Fibroblast of lung (primary cell): ENCODE data around the gene SURF2. TPM values are rescaled to one million over a fixed set of nuclear protein-coding genes. Genes with fewer than 3 reads are reported as not detected.

Experiments
- DNase-seq, 2 donors: peaks; one replicate each; pipeline versions ENCODE4 v3.0.0 to v3.0.0-alpha.2; 2010; ENCODE audit warnings: low read depth in 2 of 2
- H2AFZ ChIP-seq: 2 replicates; pipeline ENCODE4 v1.5.1; 2012; ENCODE audit warnings: low read length, control low read depth, inconsistent platforms
- H3K27ac ChIP-seq: 2 replicates; pipeline ENCODE4 v1.5.1; 2011; ENCODE audit warnings: low read length, control low read depth; ENCODE audit not compliant: insufficient read depth
- H3K27me3 ChIP-seq: 2 replicates; pipeline ENCODE4 v1.5.1; 2011; ENCODE audit warnings: mild to moderate bottlenecking, low read length; ENCODE audit not compliant: control insufficient read depth, insufficient read depth
- H3K36me3 ChIP-seq: 2 replicates; pipeline ENCODE4 v1.5.1; 2011; ENCODE audit warnings: low read length; ENCODE audit not compliant: control insufficient read depth, insufficient read depth
- H3K4me1 ChIP-seq: 2 replicates; pipeline ENCODE4 v1.5.1; 2011; ENCODE audit warnings: low read length; ENCODE audit not compliant: control insufficient read depth, insufficient read depth; ENCODE audit errors: extremely low read depth
- H3K4me2 ChIP-seq: 2 replicates; pipeline ENCODE4 v1.5.1; 2011; ENCODE audit warnings: low read length, control low read depth; ENCODE audit not compliant: insufficient read depth; ENCODE audit errors: extremely low read depth
- H3K4me3 ChIP-seq, 4 experiments: fragments of 200-600 bp in 1 of 4; sonication (generic) in 1 of 4; replicated peaks in 1 of 4; 2 replicates each; pipeline ENCODE4 v1.5.1; 2011 to 2016; ENCODE audit warnings: low read length in 4 of 4, low read depth in 3 of 4, mild to moderate bottlenecking in 3 of 4, control low read depth in 2 of 4, inconsistent platforms in 1 of 4, mixed read lengths in 1 of 4; ENCODE audit not compliant: insufficient read depth in 1 of 4; ENCODE audit errors: control extremely low read depth in 1 of 4
- H3K79me2 ChIP-seq: 2 replicates; pipeline ENCODE4 v1.5.1; 2012; ENCODE audit warnings: mild to moderate bottlenecking, low read length, inconsistent platforms; ENCODE audit not compliant: control insufficient read depth, insufficient read depth
- H3K9ac ChIP-seq: 2 replicates; pipeline ENCODE4 v1.5.1; 2011; ENCODE audit warnings: mild to moderate bottlenecking, low read length, control low read depth; ENCODE audit not compliant: insufficient read depth
- H3K9me3 ChIP-seq: 2 replicates; pipeline ENCODE4 v1.5.1; 2012; ENCODE audit warnings: low read depth, low read length; ENCODE audit not compliant: control insufficient read depth, insufficient read depth
- H4K20me1 ChIP-seq: 2 replicates; pipeline ENCODE4 v1.5.1; 2011; ENCODE audit warnings: low read length; ENCODE audit not compliant: control insufficient read depth, insufficient read depth; ENCODE audit errors: extremely low read depth
- CTCF ChIP-seq, 2 donors: IDR thresholded peaks in 1 of 2; conservative IDR thresholded peaks in 1 of 2; 1 replicate in 1 of 2; 2 replicates in 1 of 2; pipeline ENCODE4 v1.5.1; 2011 to 2012; ENCODE audit warnings: low read length in 2 of 2, control low read depth in 1 of 2, inconsistent platforms in 1 of 2, low read depth in 1 of 2, mild to moderate bottlenecking in 1 of 2
- EZH2 ChIP-seq: IDR thresholded peaks from 2 replicates; pipeline ENCODE4 v1.5.1; 2012; ENCODE audit warnings: low read length, control low read depth, mild to moderate bottlenecking; ENCODE audit errors: missing control alignments
- polyA plus RNA-seq, 2 donors: library from polyadenylated mRNA; depleted of rRNA in 1 of 2; stranded (reverse) in 1 of 2; unstranded in 1 of 2; fragments of >200 nt; gene quantifications; 2 replicates each; pipeline ENCODE4 v1.2.1, GENCODE V29; 2011 to 2012; ENCODE audit warnings: missing spikeins in 1 of 2
- total RNA-seq: library from RNA; depleted of rRNA; stranded (reverse); fragments of >200 nt; gene quantifications from 2 replicates; pipeline ENCODE4 v1.2.1, GENCODE V29; 2014

SURF2 gene
- total and polyA plus RNA-seq, 2 donors (not counting 1 experiment from before 2014, with no cell fraction given), result 11.2 to 13.9 TPM

DNA sequence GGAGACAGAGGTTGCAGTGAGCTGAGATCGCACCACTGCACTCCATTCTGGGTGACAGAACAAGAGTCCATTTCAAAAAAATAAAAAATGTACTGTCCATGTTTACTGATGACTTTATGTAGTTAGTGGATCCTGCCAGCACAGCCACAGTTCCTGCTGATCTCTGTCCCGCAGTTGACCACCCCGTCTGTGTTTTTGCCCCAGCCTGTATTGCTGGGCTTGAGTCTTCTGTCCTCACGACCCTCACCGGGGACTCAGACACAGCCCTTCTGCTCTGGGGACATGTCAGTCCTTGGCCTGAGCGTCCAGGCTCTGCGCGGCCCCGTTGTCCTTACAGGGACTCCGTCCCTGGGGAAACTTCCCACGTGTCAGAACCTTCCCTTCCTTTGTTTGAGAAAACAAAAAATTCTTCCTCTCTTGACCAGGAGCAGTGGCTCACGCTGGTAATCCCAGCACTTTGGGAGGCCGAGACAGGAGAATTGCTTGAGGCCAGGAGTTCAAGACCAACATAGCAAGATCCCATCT lies 34.9 kb upstream of the SURF2 start:
- DNase-seq, result no peak
- H3K9me3 ChIP-seq, result no peaks in the 10 kb centered on the region
- H3K36me3 ChIP-seq, result no peaks in the 10 kb centered on the region
- H3K4me1 ChIP-seq, result no peaks in the 10 kb centered on the region
- H3K4me2 ChIP-seq, result no peak overlapping the region
- H3K79me2 ChIP-seq, result no peaks in the 10 kb centered on the region
- no peak overlapping the region for H2AFZ ChIP-seq
- no peak overlapping the region for H3K27ac ChIP-seq
- TF ChIP-seq EZH2, result no peak
- TF ChIP-seq CTCF (conservative IDR thresholded peaks at IDR 0.05 in 1 of 2, IDR thresholded peaks at IDR 0.05 in 1 of 2; ENCODE audit: low read depth in 1 of 2, low read length in 2 of 2), result no peak
- no peaks in the 10 kb centered on the region for H4K20me1 ChIP-seq
- H3K9ac ChIP-seq, result no peak overlapping the region
- H3K27me3 ChIP-seq, result no peaks in the 10 kb centered on the region
- no peak overlapping the region for H3K4me3 ChIP-seq

DNA sequence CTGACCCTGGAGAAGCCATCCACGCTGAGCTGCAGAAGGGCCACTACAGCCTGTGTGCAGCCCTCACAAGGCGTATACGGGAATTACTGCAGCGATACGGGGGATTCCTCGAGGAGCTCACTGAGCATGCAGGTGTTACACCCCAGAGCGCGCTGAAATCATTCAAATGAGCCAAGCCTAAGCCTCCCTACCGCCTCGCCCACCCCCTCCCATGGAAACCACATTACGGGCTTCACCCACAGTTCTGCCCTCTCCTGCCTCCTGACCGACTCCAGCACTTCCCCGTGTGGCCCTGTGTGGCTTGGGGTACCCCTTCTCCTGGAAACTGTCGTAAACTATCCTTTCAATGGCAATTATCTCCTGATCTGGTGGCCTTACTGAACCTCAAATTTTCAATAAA lies 33.6 kb upstream of the SURF2 start:
- Histone ChIP-seq H3K27me3 (no peaks in the 10 kb centered on the region), H2AFZ (no peak overlapping the region), H3K4me2 (no peak overlapping the region), H4K20me1 (no peaks in the 10 kb centered on the region), H3K27ac (no peak overlapping the region), H3K9ac (no peak overlapping the region), H3K4me1 (no peaks in the 10 kb centered on the region), H3K36me3 (no peaks in the 10 kb centered on the region), H3K9me3 (no peaks in the 10 kb centered on the region), H3K79me2 (no peaks in the 10 kb centered on the region), H3K4me3 (no peak overlapping the region)
- no peak for DNase-seq
- TF ChIP-seq CTCF (conservative IDR thresholded peaks at IDR 0.05 in 1 of 2, IDR thresholded peaks at IDR 0.05 in 1 of 2; ENCODE audit: low read depth in 1 of 2, low read length in 2 of 2) (no peak), EZH2 (no peak)

DNA sequence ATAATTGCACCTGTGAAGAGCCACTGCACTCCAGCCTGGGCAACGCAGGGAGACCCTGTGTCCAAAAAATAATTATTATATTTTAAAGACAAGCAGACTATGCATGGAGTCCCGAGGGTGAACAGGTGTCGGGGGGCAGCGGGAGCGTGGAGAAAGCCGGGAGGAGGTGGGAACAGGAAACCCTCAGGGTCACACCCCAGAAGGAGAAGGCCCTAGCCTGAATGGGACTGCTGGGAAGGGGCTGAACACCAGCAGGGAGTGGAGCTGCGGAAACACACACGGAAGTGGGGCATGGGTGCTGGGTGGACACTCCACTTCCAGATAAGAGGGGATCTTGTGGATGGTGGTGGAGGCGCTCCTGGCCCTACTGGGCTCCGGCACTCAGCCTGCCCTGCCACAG lies 33.1 kb upstream of the SURF2 start:
- no peaks in the 10 kb centered on the region for H3K27me3 ChIP-seq
- H3K4me3 ChIP-seq, result no peak overlapping the region
- H3K79me2 ChIP-seq, result no peaks in the 10 kb centered on the region
- no peak for DNase-seq
- no peaks in the 10 kb centered on the region for H3K9me3 ChIP-seq
- H3K9ac ChIP-seq, result no peak overlapping the region
- TF ChIP-seq CTCF (conservative IDR thresholded peaks at IDR 0.05 in 1 of 2, IDR thresholded peaks at IDR 0.05 in 1 of 2; ENCODE audit: low read depth in 1 of 2, low read length in 2 of 2), result no peak
- H4K20me1 ChIP-seq, result no peaks in the 10 kb centered on the region
- H3K27ac ChIP-seq, result no peak overlapping the region
- no peak overlapping the region for H2AFZ ChIP-seq
- no peaks in the 10 kb centered on the region for H3K36me3 ChIP-seq
- H3K4me1 ChIP-seq, result no peaks in the 10 kb centered on the region
- no peak overlapping the region for H3K4me2 ChIP-seq
